ENCODE results near the gene CHSY3.

GRCh38 chr5:129966071-129966470, 61.8 kb downstream of the CHSY3 start:
- TF ChIP-seq, protein P1, sequence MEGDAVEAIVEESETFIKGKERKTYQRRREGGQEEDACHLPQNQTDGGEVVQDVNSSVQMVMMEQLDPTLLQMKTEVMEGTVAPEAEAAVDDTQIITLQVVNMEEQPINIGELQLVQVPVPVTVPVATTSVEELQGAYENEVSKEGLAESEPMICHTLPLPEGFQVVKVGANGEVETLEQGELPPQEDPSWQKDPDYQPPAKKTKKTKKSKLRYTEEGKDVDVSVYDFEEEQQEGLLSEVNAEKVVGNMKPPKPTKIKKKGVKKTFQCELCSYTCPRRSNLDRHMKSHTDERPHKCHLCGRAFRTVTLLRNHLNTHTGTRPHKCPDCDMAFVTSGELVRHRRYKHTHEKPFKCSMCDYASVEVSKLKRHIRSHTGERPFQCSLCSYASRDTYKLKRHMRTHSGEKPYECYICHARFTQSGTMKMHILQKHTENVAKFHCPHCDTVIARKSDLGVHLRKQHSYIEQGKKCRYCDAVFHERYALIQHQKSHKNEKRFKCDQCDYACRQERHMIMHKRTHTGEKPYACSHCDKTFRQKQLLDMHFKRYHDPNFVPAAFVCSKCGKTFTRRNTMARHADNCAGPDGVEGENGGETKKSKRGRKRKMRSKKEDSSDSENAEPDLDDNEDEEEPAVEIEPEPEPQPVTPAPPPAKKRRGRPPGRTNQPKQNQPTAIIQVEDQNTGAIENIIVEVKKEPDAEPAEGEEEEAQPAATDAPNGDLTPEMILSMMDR (IDR thresholded peaks at IDR 0.05) = no peak
- TF ChIP-seq POLR2A (IDR thresholded peaks at IDR 0.05) = no peak
